HepG2 (cell line): ENCODE measurements around the gene ZNF584. TPM values are rescaled to one million over a fixed set of nuclear protein-coding genes. Genes with fewer than 3 reads are reported as not detected.
"Not testable (repeated sequence)": the region's sequence is repeated elsewhere in the genome, so short reads cannot be mapped to it uniquely, and the experiment has no call there.

Experiments
- ATAC-seq: fragments of 200-7000 bp; cut with Tn5 transposase; 3 replicates; pipeline ENCODE4 v1.9.1; 2020; ENCODE audit warnings: mild to moderate bottlenecking, moderate library complexity
- BruUV-seq: library from RNA; stranded (reverse); fragments of 400-500 nt; replicated peaks from 2 replicates; lab custom pipeline; 2021; lab: Mats Ljungman, UMichigan
- CTCF ChIA-PET: fragments of 300-600 bp; formaldehyde crosslinking; extraction: SDS; loops from one replicate; lab custom pipeline; 2021; ENCODE audit warnings: low total read pairs, inconsistent platforms, low intra/inter-chr PET ratio; lab: Yijun Ruan, JAX
- POLR2A ChIA-PET: fragments of 350-600 bp; sonication (Branson Sonifier 250); formaldehyde crosslinking; loops from one replicate; lab custom pipeline; 2020; ENCODE audit warnings: antibody characterized with exemption, inconsistent platforms; lab: Yijun Ruan, JAX
- DNase-seq: peaks from one replicate; pipeline ENCODE4 v3.0.0-alpha.2; 2015; ENCODE audit warnings: low spot score
- FAIRE-seq: peaks from 3 replicates; lab custom pipeline; 2011; peaks lifted over from hg19 to GRCh38; lab: Jason Lieb, UNC
- H2AFZ ChIP-seq: one replicate; pipeline ENCODE4 v1.6.1; 2011; ENCODE audit warnings: low read length, inconsistent platforms
- H3K27ac ChIP-seq: fragments of 300-600 bp; 3 replicates; pipeline ENCODE4 v1.8.0; 2011; ENCODE audit warnings: mixed run types, mild to moderate bottlenecking, mixed read lengths, low read length, inconsistent platforms; ENCODE audit not compliant: insufficient read depth; ENCODE audit errors: extremely low read length
- H3K27me3 ChIP-seq, 2 experiments: fragments of 200-600 bp in 1 of 2; 2 replicates in 1 of 2; 3 replicates in 1 of 2; pipeline versions ENCODE4 v1.6.0 to v1.8.0; 2011; ENCODE audit warnings: low read length in 2 of 2, mild to moderate bottlenecking in 2 of 2, moderate library complexity in 2 of 2, inconsistent platforms in 1 of 2; ENCODE audit not compliant: insufficient read depth in 2 of 2, control insufficient read depth in 1 of 2
- H3K36me3 ChIP-seq, 2 experiments: fragments of 200-600 bp in 1 of 2; replicated peaks in 1 of 2; 2 replicates in 1 of 2; 3 replicates in 1 of 2; pipeline versions ENCODE4 v1.5.1 to v1.8.0; 2011; ENCODE audit warnings: low read length in 2 of 2, inconsistent platforms in 1 of 2; ENCODE audit not compliant: insufficient read depth in 2 of 2, control insufficient read depth in 1 of 2
- H3K4me1 ChIP-seq: 2 replicates; pipeline ENCODE4 v1.5.1; 2012; ENCODE audit warnings: low read length, inconsistent platforms; ENCODE audit not compliant: insufficient read depth
- H3K4me2 ChIP-seq: 2 replicates; pipeline ENCODE4 v1.6.0; 2011; ENCODE audit warnings: low read depth, low read length, inconsistent platforms
- H3K4me3 ChIP-seq, 3 experiments: fragments of 200-600 bp in 1 of 3; sonication (generic), shearing (Covaris generic) in 1 of 3; replicated peaks in 1 of 3; 2 replicates each; pipeline ENCODE4 v1.5.1; 2011 to 2016; ENCODE audit warnings: low read length in 3 of 3, inconsistent platforms in 2 of 3, low read depth in 2 of 3, mild to moderate bottlenecking in 2 of 3, control low read depth in 1 of 3, mixed read lengths in 1 of 3; ENCODE audit not compliant: insufficient read depth in 1 of 3
- H3K79me2 ChIP-seq: one replicate; pipeline ENCODE4 v1.6.1; 2011; ENCODE audit warnings: low read length, inconsistent platforms; ENCODE audit not compliant: insufficient read depth
- H3K9ac ChIP-seq: 2 replicates; pipeline ENCODE4 v1.6.0; 2011; ENCODE audit warnings: mild to moderate bottlenecking, low read depth, low read length, inconsistent platforms; ENCODE audit not compliant: insufficient read depth
- H3K9me3 ChIP-seq: 2 replicates; pipeline ENCODE4 v1.5.1; 2012; ENCODE audit warnings: mild to moderate bottlenecking, low read length
- H4K20me1 ChIP-seq: 2 replicates; pipeline ENCODE4 v1.6.0; 2011; ENCODE audit warnings: inconsistent platforms, mild to moderate bottlenecking, low read length, moderate library complexity; ENCODE audit not compliant: insufficient read depth
- NFYB ChIP-seq: sonication (generic); formaldehyde crosslinking; IDR thresholded peaks from 2 replicates; pipeline ENCODE4 v1.4.0; 2020; ENCODE audit warnings: missing genetic modification reagents
- ZFP36 ChIP-seq: fragments of 150-350 bp; IDR thresholded peaks from 2 replicates; pipeline ENCODE4 v1.6.1; 2018; ENCODE audit warnings: borderline replicate concordance, low read length, low read depth; ENCODE audit not compliant: partially characterized antibody
- WGBS: methylation state at CpG from one replicate; pipeline ENCODE4 v1.1.6; 2017; ENCODE audit warnings: low lambda C conversion rate; 5-methylcytosine and 5-hydroxymethylcytosine counted together
- in situ Hi-C: cut with HindIII; loops from 2 replicates; pipeline ENCODE4 v1.10.0; 2017; ENCODE audit warnings: low pct_unique_long_range_greater_than_20kb; ENCODE audit not compliant: extremely low pct_ligation_motif_present
- intact Hi-C: fragments of 100-400 bp; cut with micrococcal nuclease; formaldehyde crosslinking; loops from one replicate; pipeline ENCODE4 v1.10.0; 2022; ENCODE audit not compliant: unreplicated experiment
- polyA plus RNA-seq, 8 experiments: library from polyadenylated mRNA; depleted of rRNA in 3 of 8; stranded (reverse) in 7 of 8; unstranded in 1 of 8; fragments of >200 nt; fragmentation: Illumina TruSeq in 4 of 8; extraction: Trizol in 4 of 8; gene quantifications; 2 replicates each; pipeline versions ENCODE4 v1.2.1 to v1.2.3, GENCODE V29; 2011 to 2016; ENCODE audit warnings: low read depth in 4 of 8, missing spikeins in 1 of 8, mixed read lengths in 1 of 8; ENCODE audit not compliant: insufficient read depth in 1 of 8
- total RNA-seq, 5 experiments: library from RNA; depleted of rRNA; stranded (reverse); fragments of >200 nt; fragmentation: Illumina TruSeq; extraction: Trizol; gene quantifications; 2 replicates each; pipeline ENCODE4 v1.2.3, GENCODE V29; 2016; ENCODE audit warnings: low read depth in 1 of 5

Gene ZNF584
- total and polyA plus RNA-seq, 2 of the 13 experiments (the other 11 are each of a cell fraction or from before 2014, with no cell fraction given) = 2.4 to 7.0 TPM

GRCh38 chr19:58442986-58443385, 34.5 kb downstream of the ZNF584 start:
- POLR2A ChIA-PET = interaction anchor here (1.0 kb wide), 1 partner anchor 34 kb away, joined by 3 read pairs; the partner anchor contains the start of gene ZNF584
- TF ChIP-seq NFYB = peak; percentile 39; the same call in 1 of the 2 replicates
- DNase-seq, H3K79me2 ChIP-seq, H3K27ac ChIP-seq, H4K20me1 ChIP-seq, H3K9ac ChIP-seq, H3K4me2 ChIP-seq, H3K27me3 ChIP-seq, H3K9me3 ChIP-seq, CTCF ChIA-PET, BruUV-seq, intact Hi-C loops, H3K4me1 ChIP-seq, H3K4me3 ChIP-seq, in situ Hi-C loops, H2AFZ ChIP-seq, H3K36me3 ChIP-seq, FAIRE-seq, ATAC-seq: not testable (repeated sequence)
- WGBS = 52% methylated on average over 6 of the region's 7 CpGs

- H3K4me3 ChIP-seq, H3K4me1 ChIP-seq, BruUV-seq, in situ Hi-C loops, CTCF ChIA-PET, H3K36me3 ChIP-seq, ATAC-seq, H3K27ac ChIP-seq, intact Hi-C loops, H4K20me1 ChIP-seq, H2AFZ ChIP-seq, H3K79me2 ChIP-seq, FAIRE-seq, DNase-seq, H3K27me3 ChIP-seq, POLR2A ChIA-PET, H3K4me2 ChIP-seq, H3K9ac ChIP-seq: not testable (repeated sequence)
- peaks cover 21% of the 10 kb centered on the region for H3K9me3 ChIP-seq
- TF ChIP-seq ZFP36 = peak; percentile 63
- 53% methylated on average over 3 of the region's 3 CpGs for WGBS
Observed at GRCh38 chr19:58448860-58449259, 40.4 kb downstream of the ZNF584 start.

GRCh38 chr19:58449980-58450379, 41.5 kb downstream of the ZNF584 start:
- DNase-seq, H4K20me1 ChIP-seq, ATAC-seq, H2AFZ ChIP-seq, FAIRE-seq, H3K4me3 ChIP-seq, H3K4me1 ChIP-seq, H3K79me2 ChIP-seq, H3K36me3 ChIP-seq, H3K9ac ChIP-seq, H3K27me3 ChIP-seq, H3K4me2 ChIP-seq, POLR2A ChIA-PET, in situ Hi-C loops, CTCF ChIA-PET, H3K27ac ChIP-seq, BruUV-seq: not testable (repeated sequence)
- intact Hi-C loops = loop anchor here (2.0 to 5.0 kb wide), 2 partner anchors 17 to 43 kb away; partner anchors contain the start of genes ZNF324 and ZNF584
- H3K9me3 ChIP-seq = peaks cover 21% of the 10 kb centered on the region
- WGBS = 24% methylated on average over 5 of the region's 5 CpGs
